PFSK-1 (cell line): ENCODE results near the gene AQP5.

Experiments used
- FOXP2 ChIP-seq: optimal IDR thresholded peaks from 2 replicates; pipeline ENCODE3; 2011; ENCODE audit warnings: borderline replicate concordance, control low read depth, inconsistent platforms; ENCODE audit not compliant: insufficient read depth; ENCODE audit errors: extremely low read length, extremely low read depth
- POLR2AphosphoS5 ChIP-seq: IDR thresholded peaks from 2 replicates; pipeline ENCODE4 v1.6.1; 2012; ENCODE audit warnings: low read depth, mild to moderate bottlenecking, control low read depth, low read length, moderate library complexity
- REST ChIP-seq, 2 experiments: IDR thresholded peaks; 2 replicates each; pipeline versions ENCODE4 v1.6.1 to v1.8.0; 2011 to 2012; ENCODE audit warnings: low read depth in 2 of 2, low read length in 2 of 2, control low read depth in 1 of 2, inconsistent platforms in 1 of 2, mild to moderate bottlenecking in 1 of 2, moderate library complexity in 1 of 2; ENCODE audit not compliant: insufficient read depth in 1 of 2
- SIN3A ChIP-seq: IDR thresholded peaks from 2 replicates; pipeline ENCODE4 v1.6.1; 2012; ENCODE audit warnings: mild to moderate bottlenecking, low read length, moderate library complexity, borderline replicate concordance; ENCODE audit not compliant: insufficient read depth
- TAF1 ChIP-seq: IDR thresholded peaks from 2 replicates; pipeline ENCODE4 v1.6.1; 2012; ENCODE audit warnings: low read length, control low read depth, borderline replicate concordance; ENCODE audit not compliant: insufficient read depth

Gene AQP5

GRCh38 chr12:49941556-49942511, 19.8 kb upstream of the AQP5 start:
- no peak for TF ChIP-seq REST (IDR thresholded peaks at IDR 0.05; ENCODE audit: insufficient read depth in 1 of 2, low read depth in 2 of 2, low read length in 2 of 2)
- TF ChIP-seq TAF1: no peak
- TF ChIP-seq POLR2AphosphoS5: no peak

- TF ChIP-seq FOXP2: no peak
- no peak for TF ChIP-seq SIN3A
- TF ChIP-seq POLR2AphosphoS5: no peak
- TF ChIP-seq REST (IDR thresholded peaks at IDR 0.05; ENCODE audit: insufficient read depth in 1 of 2, low read depth in 2 of 2, low read length in 2 of 2): no peak
- TF ChIP-seq TAF1: no peak
Observed at GRCh38 chr12:49942512-49942893, 19.2 kb upstream of the AQP5 start.

- TF ChIP-seq REST (IDR thresholded peaks at IDR 0.05; ENCODE audit: insufficient read depth in 1 of 2, low read depth in 2 of 2, low read length in 2 of 2): no peak
- TF ChIP-seq TAF1: no peak
- TF ChIP-seq POLR2AphosphoS5: no peak
- no peak for TF ChIP-seq FOXP2
- no peak for TF ChIP-seq SIN3A
Observed at GRCh38 chr12:49942921-49943624, 18.6 kb upstream of the AQP5 start.

GRCh38 chr12:49943625-49943960, 18.1 kb upstream of the AQP5 start:
- TF ChIP-seq POLR2AphosphoS5 (no peak), SIN3A (no peak), TAF1 (no peak), FOXP2 (no peak), REST (IDR thresholded peaks at IDR 0.05; ENCODE audit: insufficient read depth in 1 of 2, low read depth in 2 of 2, low read length in 2 of 2) (no peak)
